ENCODE data around the gene KLHDC8B.

Gene KLHDC8B

GRCh38 chr3:49134471-49135265 is 36.7 kb upstream of the KLHDC8B start:
- no peak for TF ChIP-seq CTCF (IDR thresholded peaks at IDR 0.05; ENCODE audit: low read depth, low read length)
- no peak for DNase-seq (ENCODE audit: low read depth in 2 of 2)
- H3K4me3 ChIP-seq (replicated peaks in 1 of 2; ENCODE audit: low read depth in 2 of 2, low read length in 2 of 2) = no peak overlapping the region

- no peak overlapping the region for H3K4me3 ChIP-seq (replicated peaks in 1 of 2; ENCODE audit: low read depth in 2 of 2, low read length in 2 of 2)
- DNase-seq (ENCODE audit: low read depth in 2 of 2) = no peak
- no peak for TF ChIP-seq CTCF (IDR thresholded peaks at IDR 0.05; ENCODE audit: low read depth, low read length)
These were observed 35.9 kb upstream of the KLHDC8B start for GRCh38 chr3:49135499-49135898.

GRCh38 chr3:49140080-49140479 is 31.3 kb upstream of the KLHDC8B start:
- no peak overlapping the region for H3K4me3 ChIP-seq (replicated peaks in 1 of 2; ENCODE audit: low read depth in 2 of 2, low read length in 2 of 2)
- no peak for DNase-seq (ENCODE audit: low read depth in 2 of 2)
- no peak for TF ChIP-seq CTCF (IDR thresholded peaks at IDR 0.05; ENCODE audit: low read depth, low read length)

- no peak overlapping the region for H3K4me3 ChIP-seq (replicated peaks in 1 of 2; ENCODE audit: low read depth in 2 of 2, low read length in 2 of 2)
- no peak for DNase-seq (ENCODE audit: low read depth in 2 of 2)
- TF ChIP-seq CTCF (IDR thresholded peaks at IDR 0.05; ENCODE audit: low read depth, low read length) = no peak
These were observed 23.2 kb upstream of the KLHDC8B start for GRCh38 chr3:49148159-49148558.

GRCh38 chr3:49151610-49152009 is 19.8 kb upstream of the KLHDC8B start:
- no peak for TF ChIP-seq CTCF (IDR thresholded peaks at IDR 0.05; ENCODE audit: low read depth, low read length)
- no peak overlapping the region for H3K4me3 ChIP-seq (replicated peaks in 1 of 2; ENCODE audit: low read depth in 2 of 2, low read length in 2 of 2)
- DNase-seq (ENCODE audit: low read depth in 2 of 2) = no peak

- DNase-seq (ENCODE audit: low read depth in 2 of 2) = no peak
- no peak for TF ChIP-seq CTCF (IDR thresholded peaks at IDR 0.05; ENCODE audit: low read depth, low read length)
- no peak overlapping the region for H3K4me3 ChIP-seq (replicated peaks in 1 of 2; ENCODE audit: low read depth in 2 of 2, low read length in 2 of 2)
These were observed 18.0 kb upstream of the KLHDC8B start for GRCh38 chr3:49153349-49153912.
